Osteocyte (in vitro differentiated cells): ENCODE measurements around the gene SNAI3. TPM values are rescaled to one million over a fixed set of nuclear protein-coding genes. Genes with fewer than 3 reads are reported as not detected.

Experiments used
- DNase-seq: peaks from one replicate; pipeline ENCODE4 v3.0.0; 2021; ENCODE audit warnings: mixed read lengths; ENCODE audit not compliant: unreplicated experiment; ENCODE audit errors: extremely low spot score
- H3K27ac Mint-ChIP-seq: one replicate; pipeline ENCODE4 v1.8.0; 2021; ENCODE audit warnings: mild to moderate bottlenecking, mixed read lengths; ENCODE audit not compliant: unreplicated experiment
- H3K27me3 Mint-ChIP-seq: one replicate; pipeline ENCODE4 v1.8.0; 2021; ENCODE audit warnings: mixed read lengths; ENCODE audit not compliant: unreplicated experiment
- H3K36me3 Mint-ChIP-seq: one replicate; pipeline ENCODE4 v1.8.0; 2021; ENCODE audit warnings: mixed read lengths; ENCODE audit not compliant: unreplicated experiment
- H3K4me1 Mint-ChIP-seq: one replicate; pipeline ENCODE4 v1.8.0; 2021; ENCODE audit warnings: mixed read lengths; ENCODE audit not compliant: unreplicated experiment
- H3K4me3 Mint-ChIP-seq: one replicate; pipeline ENCODE4 v1.8.0; 2021; ENCODE audit warnings: mild to moderate bottlenecking, moderate library complexity, mixed read lengths; ENCODE audit not compliant: unreplicated experiment
- H3K9me3 Mint-ChIP-seq: one replicate; pipeline ENCODE4 v1.8.0; 2021; ENCODE audit warnings: mixed read lengths; ENCODE audit not compliant: unreplicated experiment
- CTCF ChIP-seq: fragments of 200-600 bp; sonication (generic); IDR thresholded peaks from 2 replicates; pipeline ENCODE4 v1.5.0; 2021; ENCODE audit warnings: antibody characterized with exemption, mild to moderate bottlenecking, moderate library complexity
- total RNA-seq: library from RNA; stranded (reverse); gene quantifications from 2 replicates; pipeline ENCODE4 v1.2.1, GENCODE V29; 2021

The SNAI3 gene
- total RNA-seq, 1 donor from 2014 or later: not detected

GRCh38 chr16:88692861-88693260 lies 6.6 kb upstream of the SNAI3 start:
- Mint-ChIP-seq H3K4me1 (no peaks in the 10 kb centered on the region), H3K27me3 (peaks cover 20% of the 10 kb centered on the region), H3K4me3 (no peak overlapping the region), H3K27ac (no peak overlapping the region), H3K36me3 (peaks cover 4% of the 10 kb centered on the region), H3K9me3 (no peaks in the 10 kb centered on the region)
- no peak for DNase-seq
- no peak for TF ChIP-seq CTCF

- Mint-ChIP-seq H3K4me3 (no peak overlapping the region), H3K9me3 (no peaks in the 10 kb centered on the region), H3K27me3 (peaks cover 22% of the 10 kb centered on the region), H3K4me1 (no peaks in the 10 kb centered on the region), H3K27ac (no peak overlapping the region), H3K36me3 (no peaks in the 10 kb centered on the region)
- no peak for DNase-seq
- no peak for TF ChIP-seq CTCF
Observed at GRCh38 chr16:88691924-88692560, 5.7 kb upstream of the SNAI3 start.

GRCh38 chr16:88691129-88691813 lies 5.0 kb upstream of the SNAI3 start:
- no peak for TF ChIP-seq CTCF
- Mint-ChIP-seq H3K9me3 (no peaks in the 10 kb centered on the region), H3K4me1 (no peaks in the 10 kb centered on the region), H3K27ac (no peak overlapping the region), H3K27me3 (peaks cover 24% of the 10 kb centered on the region), H3K36me3 (no peaks in the 10 kb centered on the region), H3K4me3 (no peak overlapping the region)
- no peak for DNase-seq

GRCh38 chr16:88690341-88691128 lies 4.2 kb upstream of the SNAI3 start:
- no peak for DNase-seq
- H3K27ac Mint-ChIP-seq: no peak overlapping the region
- no peak overlapping the region for H3K4me3 Mint-ChIP-seq
- TF ChIP-seq CTCF: no peak
- H3K27me3 Mint-ChIP-seq: peaks cover 24% of the 10 kb centered on the region
- no peaks in the 10 kb centered on the region for H3K36me3 Mint-ChIP-seq
- no peaks in the 10 kb centered on the region for H3K4me1 Mint-ChIP-seq
- no peaks in the 10 kb centered on the region for H3K9me3 Mint-ChIP-seq
